Tongue (tissue), 2 donors: ENCODE data around the gene STAT6. TPM values are rescaled to one million over a fixed set of nuclear protein-coding genes. Genes with fewer than 3 reads are reported as not detected.
A peak's percentile ranks its signal among the peaks of the same experiment; 100 is the strongest.
"Not testable (repeated sequence)": the region's sequence is repeated elsewhere in the genome, so short reads cannot be mapped to it uniquely, and the experiment has no call there.

Experiments
- DNase-seq: peaks from one replicate; pipeline ENCODE4 v3.0.0-alpha.2; 2015
- total RNA-seq: library from RNA; depleted of rRNA; stranded (reverse); fragments of >200 nt; gene quantifications from one replicate; pipeline ENCODE4 v1.2.3, GENCODE V29; 2014

Gene STAT6
- total RNA-seq, 1 donor from 2014 or later, result 59.1 TPM

- no peak for DNase-seq
These were observed 14.9 kb upstream of the STAT6 start for GRCh38 chr12:57126061-57126460.

GRCh38 chr12:57124261-57124877, 13.2 kb upstream of the STAT6 start:
- peak; percentile 91 for DNase-seq

- DNase-seq, result no peak
These were observed 12.7 kb upstream of the STAT6 start for GRCh38 chr12:57123813-57124212.

- DNase-seq, result not testable (repeated sequence)
These were observed 9.6 kb upstream of the STAT6 start for GRCh38 chr12:57120718-57121117.

- no peak for DNase-seq
These were observed 8.3 kb upstream of the STAT6 start for GRCh38 chr12:57119294-57120085.

GRCh38 chr12:57118711-57119271, 7.6 kb upstream of the STAT6 start:
- no peak for DNase-seq

- DNase-seq, result no peak
These were observed 5.6 kb upstream of the STAT6 start for GRCh38 chr12:57116580-57117281.

GRCh38 chr12:57112492-57113294, 1.5 kb upstream of the STAT6 start:
- no peak for DNase-seq

GRCh38 chr12:57110104-57111030, 795 bp downstream of the STAT6 start:
- peak; percentile 68 for DNase-seq

- no peak for DNase-seq
These were observed 1.7 kb downstream of the STAT6 start for GRCh38 chr12:57109207-57110103.

- no peak for DNase-seq
These were observed 3.6 kb downstream of the STAT6 start for GRCh38 chr12:57107456-57108155.

- peak; percentile 73 for DNase-seq
These were observed 5.0 kb downstream of the STAT6 start for GRCh38 chr12:57106021-57106708.

- no peak for DNase-seq
These were observed 6.0 kb downstream of the STAT6 start for GRCh38 chr12:57105011-57105753.

- DNase-seq, result no peak
These were observed 6.8 kb downstream of the STAT6 start for GRCh38 chr12:57104292-57104910.

- no peak for DNase-seq
These were observed 7.3 kb downstream of the STAT6 start for GRCh38 chr12:57103856-57104255.

- no peak for DNase-seq
These were observed 9.1 kb downstream of the STAT6 start for GRCh38 chr12:57101892-57102695.
